Measurements from ENCODE around the gene SMIM21.
A peak's percentile ranks its signal among the peaks of the same experiment; 100 is the strongest.

Gene SMIM21

DNA sequence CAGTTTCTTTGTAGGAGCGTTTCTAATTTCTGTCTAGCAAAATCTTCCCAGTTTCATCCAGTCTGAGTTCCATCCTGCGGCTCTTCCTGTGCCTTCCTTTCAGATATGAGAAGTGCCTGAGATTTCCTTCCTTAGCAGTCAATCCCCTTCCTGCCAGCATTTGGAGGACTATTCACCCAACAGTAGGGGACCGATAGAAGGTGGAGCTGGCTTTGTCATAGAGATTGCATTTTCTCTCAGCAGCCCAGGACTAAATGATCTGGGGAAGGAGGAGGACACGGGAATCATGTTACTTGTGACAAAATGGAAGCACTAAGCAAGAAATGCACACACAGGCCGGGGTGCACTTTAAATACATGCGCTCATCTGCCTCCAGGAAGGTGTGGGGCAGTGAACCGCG is 5.6 kb upstream of the SMIM21 start:
- Histone ChIP-seq H4K20me1 (no peaks in the 10 kb centered on the region), H3K27ac (no peak overlapping the region), H3K4me1 (no peaks in the 10 kb centered on the region), H3K27me3 (no peaks in the 10 kb centered on the region), H3K36me3 (no peaks in the 10 kb centered on the region), H3K9ac (no peak overlapping the region), H3K4me3 (no peak overlapping the region), H3K4me2 (no peak overlapping the region), H3K9me3 (replicated peaks in 1 of 11) (no peaks in the 10 kb centered on the region)
- no peak for TF ChIP-seq Cebpa-rat (IDR thresholded peaks at IDR 0.05)

DNA sequence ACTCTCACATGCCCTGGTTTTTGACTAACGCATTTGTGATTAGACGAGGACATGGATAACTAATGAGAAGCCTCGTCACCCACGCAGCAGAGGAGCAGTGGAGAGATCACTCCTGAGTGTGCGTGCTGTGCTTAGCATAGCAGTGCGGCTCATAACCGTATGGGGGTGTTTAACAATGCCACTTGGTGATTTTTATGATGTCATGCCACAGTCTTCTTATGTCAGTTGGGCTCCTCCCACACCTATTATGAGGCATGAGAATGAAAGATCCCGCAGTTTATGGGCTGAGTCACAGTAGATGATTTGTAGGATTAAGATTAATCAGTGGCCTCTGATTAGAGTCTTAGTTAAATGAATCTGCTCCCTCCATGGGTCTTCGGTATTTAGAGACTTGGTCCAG is 2.5 kb upstream of the SMIM21 start:
- Histone ChIP-seq H3K27ac (no peak overlapping the region), H3K4me3 (no peak overlapping the region), H3K36me3 (no peaks in the 10 kb centered on the region), H3K9ac (no peak overlapping the region), H3K4me2 (no peak overlapping the region), H3K27me3 (no peaks in the 10 kb centered on the region; a peak in 1 of 22 replicates), H4K20me1 (no peaks in the 10 kb centered on the region), H3K9me3 (replicated peaks in 1 of 11) (no peaks in the 10 kb centered on the region), H3K4me1 (no peaks in the 10 kb centered on the region)
- TF ChIP-seq Cebpa-rat (IDR thresholded peaks at IDR 0.05), result no peak

DNA sequence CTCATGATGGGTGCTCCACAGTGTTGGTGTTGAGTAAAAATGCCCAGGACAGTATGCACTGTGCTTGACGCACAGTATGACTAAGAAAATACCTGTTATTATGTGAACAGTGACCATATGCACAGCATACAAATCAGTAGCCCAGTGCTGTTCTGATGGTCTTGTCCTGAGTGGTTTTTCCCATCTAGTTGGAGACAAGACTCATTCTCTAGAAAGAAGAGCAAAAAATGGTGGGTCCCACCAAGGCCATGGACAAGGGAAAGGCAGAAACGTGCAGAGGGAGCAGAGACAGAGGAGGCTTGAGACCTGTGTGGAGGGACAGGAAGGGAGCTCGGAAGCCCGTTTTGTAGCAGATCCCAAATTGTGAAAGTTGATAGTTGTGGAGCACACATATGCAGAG is 987 bp upstream of the SMIM21 start:
- Histone ChIP-seq H3K4me1 (no peaks in the 10 kb centered on the region), H4K20me1 (no peaks in the 10 kb centered on the region), H3K27ac (no peak overlapping the region), H3K4me2 (no peak overlapping the region), H3K9ac (no peak overlapping the region), H3K9me3 (replicated peaks in 1 of 11) (no peaks in the 10 kb centered on the region), H3K36me3 (no peaks in the 10 kb centered on the region), H3K4me3 (no peak overlapping the region), H3K27me3 (peaks cover 0 to 3% (median 0%) of the 10 kb centered on the region in 11 experiments; a peak in 1 of 22 replicates)
- TF ChIP-seq Cebpa-rat (IDR thresholded peaks at IDR 0.05), result no peak

DNA sequence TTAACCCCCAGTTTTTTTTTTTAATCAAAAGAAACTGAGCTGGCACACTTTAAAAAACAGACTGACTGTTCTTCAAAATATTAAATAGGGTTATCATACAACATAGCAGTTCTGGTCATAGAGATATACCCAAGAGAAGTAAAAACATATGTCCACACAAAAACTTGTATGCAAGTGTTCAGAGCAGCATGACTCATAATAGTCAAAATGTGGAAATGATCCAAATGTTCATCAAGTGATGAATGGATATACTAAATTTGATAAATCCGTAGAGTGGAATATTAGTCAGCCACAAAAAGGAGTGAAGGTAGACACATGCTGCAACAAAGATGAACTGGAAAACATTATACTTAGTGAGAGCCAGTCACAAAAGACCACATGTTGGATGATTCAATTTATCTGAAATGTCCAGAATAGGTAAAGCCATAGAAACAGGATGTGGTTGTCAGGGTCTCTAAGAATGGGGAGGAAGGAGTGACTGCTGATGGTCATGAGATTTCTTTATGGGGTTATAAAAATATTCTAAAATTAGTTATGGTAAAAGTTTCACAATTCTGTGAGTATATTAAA is 5.1 kb downstream of the SMIM21 start:
- Histone ChIP-seq H3K9me3 (replicated peaks in 1 of 11) (peaks cover 6 to 15% (median 11%) of the 10 kb centered on the region in 11 experiments; a peak in 18 of 22 replicates), H3K4me2 (peak overlapping the region in 1 of 11 experiments; percentile 28; a peak in 1 of 22 replicates), H3K9ac (no peak overlapping the region), H3K36me3 (no peaks in the 10 kb centered on the region), H3K27me3 (peaks cover 0 to 3% (median 0%) of the 10 kb centered on the region in 11 experiments; a peak in 1 of 22 replicates), H3K4me1 (no peaks in the 10 kb centered on the region), H4K20me1 (no peaks in the 10 kb centered on the region), H3K4me3 (no peak overlapping the region), H3K27ac (no peak overlapping the region)
- no peak for TF ChIP-seq Cebpa-rat (IDR thresholded peaks at IDR 0.05)

DNA sequence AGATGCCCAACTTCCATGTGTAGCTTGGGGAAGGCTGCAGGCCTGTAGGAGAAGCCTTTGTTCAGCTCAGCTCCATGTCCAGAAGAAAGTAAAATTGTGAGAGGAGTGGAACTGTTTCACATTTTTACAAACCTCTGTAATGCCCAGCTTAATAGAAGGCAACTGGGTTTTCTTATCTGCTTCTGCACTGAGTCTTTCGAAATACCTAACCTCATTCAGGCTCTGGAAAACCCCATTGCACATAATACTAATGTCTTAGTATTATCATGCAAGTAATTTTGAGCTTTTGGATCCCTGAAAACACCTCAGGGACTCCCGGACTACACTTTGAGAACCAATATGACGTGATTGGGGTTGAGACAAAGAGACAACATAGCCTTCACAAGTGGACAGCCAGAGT is 5.8 kb downstream of the SMIM21 start:
- Histone ChIP-seq H3K9ac (no peak overlapping the region), H3K27me3 (peaks cover 0 to 3% (median 0%) of the 10 kb centered on the region in 11 experiments; a peak in 1 of 22 replicates), H3K4me3 (no peak overlapping the region), H4K20me1 (no peaks in the 10 kb centered on the region), H3K36me3 (no peaks in the 10 kb centered on the region), H3K9me3 (replicated peaks in 1 of 11) (peaks cover 6 to 15% (median 11%) of the 10 kb centered on the region in 11 experiments; a peak in 18 of 22 replicates), H3K4me2 (no peak overlapping the region), H3K27ac (no peak overlapping the region), H3K4me1 (no peaks in the 10 kb centered on the region)
- TF ChIP-seq Cebpa-rat (IDR thresholded peaks at IDR 0.05), result no peak

DNA sequence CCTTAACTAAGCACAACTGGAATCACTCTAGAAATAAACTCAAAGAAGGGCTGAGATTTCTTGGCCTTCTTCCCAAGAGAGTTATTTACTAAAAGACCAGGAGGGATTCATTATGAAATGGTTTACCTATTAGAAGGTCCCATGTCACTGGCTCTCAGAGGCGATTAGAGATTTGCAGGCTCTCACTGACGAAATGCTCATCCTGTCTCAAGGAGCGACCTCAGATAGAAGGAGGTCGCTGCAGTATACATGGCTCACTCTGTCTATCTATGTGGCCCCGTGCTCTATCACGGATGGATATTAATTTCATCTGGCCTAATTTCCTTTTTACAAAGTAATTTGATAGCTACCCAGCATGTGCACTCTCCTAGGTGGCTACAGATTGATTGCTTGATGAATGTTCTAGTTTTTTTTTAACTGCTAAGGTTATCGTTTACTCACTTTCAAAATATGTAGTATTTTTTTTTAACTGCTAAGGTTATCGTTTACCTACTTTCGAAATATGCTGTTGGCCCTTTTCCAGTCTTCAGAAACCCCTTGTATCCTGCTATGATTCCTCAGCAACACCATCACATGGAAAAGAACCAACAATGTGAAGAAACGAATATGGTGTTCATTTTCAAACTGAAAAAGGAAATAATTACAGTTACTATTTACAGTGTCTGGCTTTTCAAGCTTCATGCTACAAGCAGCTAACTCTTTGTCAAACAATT is 9.1 kb downstream of the SMIM21 start:
- Histone ChIP-seq H3K4me3 (no peak overlapping the region), H3K27ac (no peak overlapping the region), H3K9ac (no peak overlapping the region), H3K27me3 (no peaks in the 10 kb centered on the region), H3K4me2 (no peak overlapping the region), H4K20me1 (no peaks in the 10 kb centered on the region), H3K36me3 (no peaks in the 10 kb centered on the region), H3K9me3 (replicated peaks in 1 of 11) (peaks cover 6 to 15% (median 11%) of the 10 kb centered on the region in 11 experiments; a peak in 18 of 22 replicates), H3K4me1 (peaks cover 0 to 6% (median 2%) of the 10 kb centered on the region in 10 experiments; a peak in 8 of 20 replicates)
- TF ChIP-seq Cebpa-rat (IDR thresholded peaks at IDR 0.05), result no peak

DNA sequence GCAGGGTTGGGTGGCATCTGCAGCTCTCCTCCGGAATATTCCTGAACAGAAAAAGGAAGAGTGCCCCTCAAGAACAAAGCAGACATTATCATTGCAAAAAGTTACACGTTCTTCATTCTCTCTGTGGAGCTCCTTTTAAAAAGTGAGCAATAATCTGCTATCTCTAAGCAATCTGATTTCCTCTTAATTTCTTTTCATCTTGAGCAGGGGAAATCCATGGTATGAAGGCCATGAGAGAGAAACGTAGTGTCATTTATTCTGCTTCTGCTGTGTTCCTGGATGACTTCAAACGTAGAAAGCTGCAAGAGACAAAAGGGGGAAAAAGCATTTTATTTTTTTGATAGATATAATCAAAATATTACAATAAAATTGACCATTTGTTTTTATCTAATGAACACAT is 16.9 kb downstream of the SMIM21 start:
- Histone ChIP-seq H3K9ac (no peak overlapping the region), H3K9me3 (replicated peaks in 1 of 11) (no peaks in the 10 kb centered on the region), H3K27ac (no peak overlapping the region), H3K36me3 (no peaks in the 10 kb centered on the region), H4K20me1 (peaks cover 0 to 6% (median 0%) of the 10 kb centered on the region in 11 experiments; a peak in 1 of 22 replicates), H3K4me2 (no peak overlapping the region), H3K4me3 (no peak overlapping the region), H3K27me3 (no peaks in the 10 kb centered on the region), H3K4me1 (peaks cover 0 to 23% (median 4%) of the 10 kb centered on the region in 10 experiments; a peak in 10 of 20 replicates)
- no peak for TF ChIP-seq Cebpa-rat (IDR thresholded peaks at IDR 0.05)

DNA sequence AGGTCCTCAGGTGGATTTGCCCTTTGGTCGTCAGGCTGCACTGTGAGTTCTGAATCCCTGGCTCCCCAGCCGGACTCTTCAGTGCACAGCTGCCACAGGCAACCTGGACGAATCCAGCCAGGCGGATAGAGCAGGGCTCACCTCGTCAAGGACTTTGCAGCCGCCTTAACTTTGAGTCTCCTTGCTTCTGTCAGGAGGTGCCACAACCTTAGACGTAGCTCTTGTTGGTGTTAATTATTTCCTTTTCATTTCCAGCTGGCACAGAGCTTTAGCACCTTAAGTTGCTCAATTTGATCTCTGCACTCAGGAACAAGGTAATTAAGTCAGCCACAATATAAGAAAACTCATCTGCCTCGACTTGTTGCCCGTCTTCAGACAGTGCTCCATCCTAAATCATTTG is 17.7 kb downstream of the SMIM21 start:
- no peak overlapping the region for H3K4me3 ChIP-seq
- no peak overlapping the region for H3K27ac ChIP-seq
- H3K27me3 ChIP-seq, result no peaks in the 10 kb centered on the region
- no peaks in the 10 kb centered on the region for H3K36me3 ChIP-seq
- H3K4me2 ChIP-seq, result 0 out of 22 replicates have a peak overlapping the region, but pooled peaks of 1 of the 11 experiments have one; percentile 58
- H3K9ac ChIP-seq, result no peak overlapping the region
- H3K4me1 ChIP-seq, result peaks cover 0 to 23% (median 4%) of the 10 kb centered on the region in 10 experiments; a peak in 10 of 20 replicates
- peaks cover 0 to 6% (median 0%) of the 10 kb centered on the region in 11 experiments; a peak in 1 of 22 replicates for H4K20me1 ChIP-seq
- no peak for TF ChIP-seq Cebpa-rat (IDR thresholded peaks at IDR 0.05)
- H3K9me3 ChIP-seq (replicated peaks in 1 of 11), result no peaks in the 10 kb centered on the region

DNA sequence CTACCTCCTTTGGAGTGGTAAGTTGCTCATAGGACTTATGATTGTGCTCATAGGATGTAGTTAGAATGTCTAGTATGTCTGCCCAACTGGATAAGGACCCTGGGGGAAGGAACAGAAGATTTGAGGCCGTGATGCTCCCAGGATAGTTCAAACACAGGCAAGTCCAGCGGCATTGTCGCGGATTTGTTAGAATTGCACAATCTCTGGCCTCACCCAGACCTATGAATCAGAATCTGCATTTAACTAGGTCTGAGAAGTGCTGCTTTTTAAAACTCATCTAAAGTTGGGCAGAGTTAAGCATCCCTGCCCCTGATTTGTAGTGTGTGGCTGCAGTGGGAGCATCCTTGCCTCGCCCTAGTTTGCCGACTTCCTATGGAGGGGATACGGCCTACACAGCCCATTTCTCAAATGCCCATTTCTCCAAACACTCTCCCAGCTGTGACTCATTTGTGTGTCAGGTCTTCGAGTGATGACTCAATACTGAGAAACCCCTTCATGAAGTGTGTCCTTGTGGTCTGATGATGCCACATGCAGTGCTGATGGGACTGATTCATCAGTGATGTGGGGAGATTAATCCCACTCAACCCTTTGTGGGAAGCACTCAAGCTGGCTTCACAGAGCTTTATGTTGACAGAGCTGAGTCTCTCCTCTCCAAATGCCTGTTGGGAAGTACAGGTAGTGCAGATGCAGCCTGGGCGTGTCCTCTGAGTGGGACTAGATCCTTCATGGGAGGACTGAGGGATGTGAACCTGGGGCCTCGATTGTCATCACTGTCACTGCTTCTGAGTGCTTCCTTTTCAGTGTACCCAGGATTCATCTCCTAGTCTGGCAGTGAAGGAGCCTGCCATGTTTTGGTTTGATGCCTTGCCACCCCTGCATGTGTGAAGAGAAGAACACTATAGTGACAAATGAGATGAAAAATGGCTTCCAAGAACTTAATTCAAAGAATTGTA is 18.7 kb downstream of the SMIM21 start:
- TF ChIP-seq Cebpa-rat (IDR thresholded peaks at IDR 0.05), result peak in 2 of 11 experiments; percentile 19 to 69; a peak in 2 of 22 replicates
- peak overlapping the region in 5 of 11 experiments; percentile 2 to 58 (median 28); a peak in 10 of 22 replicates for H3K4me2 ChIP-seq
- peak overlapping the region in 1 of 11 experiments; percentile 26; a peak in 1 of 22 replicates for H3K27ac ChIP-seq
- H3K4me3 ChIP-seq, result no peak overlapping the region
- H3K9me3 ChIP-seq (replicated peaks in 1 of 11), result no peaks in the 10 kb centered on the region
- no peak overlapping the region for H3K9ac ChIP-seq
- H3K27me3 ChIP-seq, result no peaks in the 10 kb centered on the region
- peaks cover 0 to 6% (median 0%) of the 10 kb centered on the region in 11 experiments; a peak in 1 of 22 replicates for H4K20me1 ChIP-seq
- H3K4me1 ChIP-seq, result peaks cover 0 to 18% (median 0%) of the 10 kb centered on the region in 10 experiments; a peak in 8 of 20 replicates
- no peaks in the 10 kb centered on the region for H3K36me3 ChIP-seq

All from BLaER1 treated with 17β-estradiol and CSF1 and Interleukin-3, amounts not matched to agents 10 nM and 100 nM (cell line).